ENCODE data around the gene OR52H1. TPM values are rescaled to one million over a fixed set of nuclear protein-coding genes. Genes with fewer than 3 reads are reported as not detected.

The OR52H1 gene
- total RNA-seq, 3 donors from 2014 or later (not counting 1 experiment from before 2014, with no cell fraction given) = 0.26 to 0.95 (median 0.70) TPM

Other genes with a start within 250 kb of the OR52H1 start
- not detected for gene OR51B4, start 246.6 kb downstream of the OR52H1 start, total RNA-seq
- not detected for gene OR51B2, start 224.2 kb downstream of the OR52H1 start, total RNA-seq
- gene OR51B5, start 205.0 kb downstream of the OR52H1 start, total RNA-seq = not detected
- gene OR51B6, start 197.0 kb downstream of the OR52H1 start, total RNA-seq = not detected
- not detected for gene OR51M1, start 164.7 kb downstream of the OR52H1 start, total RNA-seq
- gene OR51Q1, start 126.4 kb downstream of the OR52H1 start, total RNA-seq = not detected
- not detected for gene OR51I1, start 107.0 kb downstream of the OR52H1 start, total RNA-seq
- not detected for gene OR51I2, start 99.2 kb downstream of the OR52H1 start, total RNA-seq
- not detected for gene OR52D1, start 59.9 kb downstream of the OR52H1 start, total RNA-seq
- gene UBQLN3, start 38.6 kb downstream of the OR52H1 start, total RNA-seq = under 1 TPM in 2 of 3 donors, not detected in 1; 0.15 to 0.20 TPM
- gene UBQLNL, start 31.8 kb downstream of the OR52H1 start, total RNA-seq = 1 to 10 TPM in 1 of 3 donors, under 1 TPM in 1, not detected in 1; 0.61 to 1.3 TPM
- gene OR52B6, start 32.3 kb upstream of the OR52H1 start, total RNA-seq = not detected
- 1 to 10 TPM in 1 of 3 donors, not detected in 2; 1.1 TPM for gene TRIM6, start 48.1 kb upstream of the OR52H1 start, total RNA-seq
- gene TRIM34, start 76.5 kb upstream of the OR52H1 start, total RNA-seq = 10 to 100 TPM in 1 of 3 donors, 1 to 10 TPM in 2; 8.2 to 10.0 (median 9.9) TPM
- 10 to 100 TPM; 16.3 to 24.4 (median 20.2) TPM for gene TRIM5, start 136.5 kb upstream of the OR52H1 start, total RNA-seq
- 100 to 1,000 TPM; 304 to 339 (median 334) TPM for gene TRIM22, start 141.2 kb upstream of the OR52H1 start, total RNA-seq
- under 1 TPM; 0.18 to 0.93 (median 0.42) TPM for gene OR56B1, start 187.9 kb upstream of the OR52H1 start, total RNA-seq
- gene OR52N4, start 205.7 kb upstream of the OR52H1 start, total RNA-seq = 1 to 10 TPM; 1.2 to 2.1 (median 1.3) TPM
- gene OR52N5, start 234.8 kb upstream of the OR52H1 start, total RNA-seq = not detected
- not detected for gene OR52N1, start 242.7 kb upstream of the OR52H1 start, total RNA-seq

All from natural killer cell (primary cell).